Neural progenitor cell (in vitro differentiated cells): ENCODE measurements around the gene MPZL1.

Experiments used
- CTCF ChIP-seq: fragments of 200-600 bp; sonication (generic); IDR thresholded peaks from 2 replicates; pipeline ENCODE4 v1.5.1; 2017; ENCODE audit warnings: antibody characterized with exemption, mild to moderate bottlenecking
- EZH2 ChIP-seq: fragments of 200-600 bp; sonication (generic); IDR thresholded peaks from 2 replicates; pipeline ENCODE4 v1.6.1; 2017; ENCODE audit warnings: antibody characterized with exemption, mild to moderate bottlenecking, moderate library complexity
- EZH2phosphoT487 ChIP-seq: fragments of 200-600 bp; sonication (generic); IDR thresholded peaks from 2 replicates; pipeline ENCODE4 v1.6.1; 2017; ENCODE audit warnings: antibody characterized with exemption

GRCh38 chr1:167832693-167833092 is 110.9 kb downstream of the MPZL1 start:
- TF ChIP-seq CTCF: no peak
- TF ChIP-seq EZH2: no peak
- no peak for TF ChIP-seq EZH2phosphoT487
